Glutamatergic neuron (in vitro differentiated cells): Measurements from ENCODE around the gene GPRC5B. TPM values are rescaled to one million over a fixed set of nuclear protein-coding genes. Genes with fewer than 3 reads are reported as not detected.

Experiments used
- DNase-seq: peaks from one replicate; pipeline ENCODE4 v3.0.0; 2022
- H3K27ac Mint-ChIP-seq: one replicate; pipeline ENCODE4 v1.8.0; 2020; ENCODE audit warnings: mild to moderate bottlenecking, mixed read lengths, inconsistent platforms; ENCODE audit not compliant: unreplicated experiment
- H3K27me3 Mint-ChIP-seq: one replicate; pipeline ENCODE4 v1.8.0; 2020; ENCODE audit warnings: mild to moderate bottlenecking, moderate library complexity, mixed read lengths, inconsistent platforms; ENCODE audit not compliant: unreplicated experiment
- H3K36me3 Mint-ChIP-seq: one replicate; pipeline ENCODE4 v1.8.0; 2020; ENCODE audit warnings: mild to moderate bottlenecking, mixed read lengths, inconsistent platforms; ENCODE audit not compliant: unreplicated experiment
- H3K4me1 Mint-ChIP-seq: one replicate; pipeline ENCODE4 v1.8.0; 2020; ENCODE audit warnings: mild to moderate bottlenecking, low read depth, mixed read lengths, inconsistent platforms; ENCODE audit not compliant: unreplicated experiment
- H3K4me3 Mint-ChIP-seq: one replicate; pipeline ENCODE4 v1.8.0; 2020; ENCODE audit warnings: mild to moderate bottlenecking, mixed read lengths, inconsistent platforms; ENCODE audit not compliant: unreplicated experiment
- H3K9me3 Mint-ChIP-seq: one replicate; pipeline ENCODE4 v1.8.0; 2020; ENCODE audit warnings: mild to moderate bottlenecking, moderate library complexity, mixed read lengths, inconsistent platforms; ENCODE audit not compliant: unreplicated experiment
- CTCF ChIP-seq: fragments of 200-600 bp; sonication (generic); IDR thresholded peaks from one replicate; pipeline ENCODE4 v1.5.0; 2021; ENCODE audit not compliant: partially characterized antibody, unreplicated experiment
- total RNA-seq: library from RNA; stranded (reverse); fragmentation: NEBNext Ultra II Directional; extraction: Animal tissue kit (Norgen Biotek cat#: 25700); gene quantifications from one replicate; pipeline ENCODE4 v1.2.1, GENCODE V29; 2021; ENCODE audit not compliant: unreplicated experiment

The GPRC5B gene
- total RNA-seq, 1 donor from 2014 or later = 8.7 TPM

DNA sequence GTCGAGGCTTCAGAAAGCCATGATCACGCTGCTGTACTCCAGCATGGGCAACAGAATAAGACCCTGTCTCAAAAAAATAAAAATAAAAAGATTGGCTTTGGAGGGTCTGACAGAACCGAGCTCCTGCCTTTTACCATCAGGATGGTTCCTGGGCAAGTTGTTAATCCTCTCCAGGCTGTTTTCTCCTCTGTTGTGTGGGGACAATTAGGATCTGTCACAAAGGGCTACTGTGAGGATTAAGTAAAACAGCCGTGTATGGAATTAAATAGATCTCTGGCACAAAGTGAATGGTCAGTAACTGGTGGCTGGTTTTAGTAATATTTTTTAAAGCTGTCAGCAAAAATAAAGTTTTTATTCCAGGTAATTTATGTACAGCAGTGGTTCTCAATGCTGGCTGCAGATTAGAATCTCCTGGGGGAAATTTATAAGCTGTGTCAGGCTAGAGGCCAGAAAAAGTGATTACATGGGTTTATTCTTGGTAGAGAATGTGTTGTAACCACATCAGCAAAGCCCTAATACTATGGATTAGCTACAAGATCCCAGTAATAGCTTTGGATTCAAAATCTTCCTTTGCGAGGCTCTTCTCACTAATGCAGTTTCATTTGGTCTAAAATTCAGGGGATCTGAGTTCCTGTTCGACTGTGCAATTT is 47.2 kb downstream of the GPRC5B start:
- TF ChIP-seq CTCF = no peak
- no peaks in the 10 kb centered on the region for H3K9me3 Mint-ChIP-seq
- no peaks in the 10 kb centered on the region for H3K36me3 Mint-ChIP-seq
- peaks cover 8% of the 10 kb centered on the region for H3K27me3 Mint-ChIP-seq
- H3K4me1 Mint-ChIP-seq = peaks cover 11% of the 10 kb centered on the region
- DNase-seq = no peak
- no peak overlapping the region for H3K4me3 Mint-ChIP-seq
- H3K27ac Mint-ChIP-seq = no peak overlapping the region

DNA sequence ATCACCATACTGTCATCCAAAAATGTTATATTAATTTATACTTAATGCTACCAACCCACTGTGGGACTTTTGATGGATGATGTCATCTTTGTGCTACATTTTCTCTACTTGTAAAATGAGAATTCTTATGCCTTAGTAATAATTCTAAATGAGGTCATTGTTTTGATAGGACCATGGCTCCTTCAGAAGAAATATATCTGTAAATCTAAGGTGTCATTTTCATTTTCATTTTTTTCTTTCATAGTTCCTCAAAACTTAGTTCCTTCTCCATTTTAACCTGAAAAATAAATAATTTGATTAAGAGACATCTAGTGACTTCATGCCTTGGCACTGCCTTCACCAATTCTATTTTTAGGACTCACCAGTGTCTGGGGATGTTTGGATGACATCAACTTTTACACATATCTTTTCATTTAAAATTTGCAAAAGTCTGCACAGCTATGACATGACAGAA is 48.7 kb downstream of the GPRC5B start:
- no peak overlapping the region for H3K27ac Mint-ChIP-seq
- no peak for TF ChIP-seq CTCF

DNA sequence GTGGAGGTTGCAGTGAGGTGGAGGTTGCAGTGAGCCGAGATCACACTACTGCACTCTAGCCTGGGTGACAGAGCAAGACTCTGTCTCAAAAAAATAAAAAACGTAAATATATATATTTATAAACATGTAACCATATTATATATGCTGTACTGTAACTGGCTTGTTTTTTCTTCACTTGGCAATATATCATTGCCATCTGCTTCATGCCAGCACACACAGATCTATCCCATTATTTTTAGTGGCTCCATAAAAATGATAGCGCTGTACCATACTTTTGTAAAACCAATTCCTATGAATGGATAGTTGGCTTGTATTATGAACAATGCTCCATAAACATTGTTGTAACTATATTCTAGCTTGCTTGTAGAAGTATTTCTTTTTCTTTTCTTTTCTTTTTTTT is 49.5 kb downstream of the GPRC5B start:
- H3K4me3 Mint-ChIP-seq = no peak overlapping the region
- H3K9me3 Mint-ChIP-seq = no peaks in the 10 kb centered on the region
- H3K27ac Mint-ChIP-seq = no peak overlapping the region
- no peak for TF ChIP-seq CTCF
- no peak for DNase-seq
- no peaks in the 10 kb centered on the region for H3K36me3 Mint-ChIP-seq
- H3K27me3 Mint-ChIP-seq = peaks cover 2% of the 10 kb centered on the region
- H3K4me1 Mint-ChIP-seq = peaks cover 5% of the 10 kb centered on the region

More for the DNA sequence above, 48.7 kb downstream of the GPRC5B start:
- Mint-ChIP-seq H3K4me3 (no peak overlapping the region), H3K27me3 (peaks cover 6% of the 10 kb centered on the region), H3K9me3 (no peaks in the 10 kb centered on the region), H3K4me1 (peaks cover 6% of the 10 kb centered on the region), H3K36me3 (no peaks in the 10 kb centered on the region)
- no peak for DNase-seq

GRCh38 chr16:19833581-19833980 is 51.1 kb downstream of the GPRC5B start:
- no peak for TF ChIP-seq CTCF
- Mint-ChIP-seq H3K4me3 (no peak overlapping the region), H3K27ac (no peak overlapping the region), H3K27me3 (peaks cover 2% of the 10 kb centered on the region), H3K36me3 (no peaks in the 10 kb centered on the region), H3K4me1 (peaks cover 5% of the 10 kb centered on the region), H3K9me3 (no peaks in the 10 kb centered on the region)
- DNase-seq = no peak

DNA sequence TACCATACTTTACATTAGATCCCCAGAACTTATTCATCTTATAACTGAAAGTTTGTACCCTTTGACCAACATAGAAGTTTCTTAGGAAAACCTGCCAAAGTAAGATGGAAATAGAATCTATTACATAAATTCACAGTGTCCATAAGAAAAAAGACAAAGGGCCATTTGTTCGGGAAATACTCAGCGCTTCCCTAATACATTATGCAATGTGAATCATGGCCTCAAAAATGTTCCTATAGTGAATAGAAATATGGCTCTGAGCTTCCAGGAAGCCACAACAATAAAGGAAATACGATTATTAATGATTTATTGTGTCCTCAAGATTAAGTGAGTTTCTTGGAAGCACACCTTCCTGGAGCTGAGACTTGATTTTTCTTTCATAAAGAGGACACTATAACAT is 51.5 kb downstream of the GPRC5B start:
- peaks cover 2% of the 10 kb centered on the region for H3K27me3 Mint-ChIP-seq
- no peak for DNase-seq
- no peak for TF ChIP-seq CTCF
- H3K36me3 Mint-ChIP-seq = no peaks in the 10 kb centered on the region
- no peak overlapping the region for H3K4me3 Mint-ChIP-seq
- no peak overlapping the region for H3K27ac Mint-ChIP-seq
- H3K4me1 Mint-ChIP-seq = peaks cover 5% of the 10 kb centered on the region
- H3K9me3 Mint-ChIP-seq = no peaks in the 10 kb centered on the region
